HS-5 (cell line): ENCODE results near the gene TAS2R42.

ENCODE experiments used
- DNase-seq: peaks from one replicate; pipeline ENCODE4 v3.0.0-alpha.2; 2012; ENCODE audit warnings: low read depth

TAS2R42 gene

DNA sequence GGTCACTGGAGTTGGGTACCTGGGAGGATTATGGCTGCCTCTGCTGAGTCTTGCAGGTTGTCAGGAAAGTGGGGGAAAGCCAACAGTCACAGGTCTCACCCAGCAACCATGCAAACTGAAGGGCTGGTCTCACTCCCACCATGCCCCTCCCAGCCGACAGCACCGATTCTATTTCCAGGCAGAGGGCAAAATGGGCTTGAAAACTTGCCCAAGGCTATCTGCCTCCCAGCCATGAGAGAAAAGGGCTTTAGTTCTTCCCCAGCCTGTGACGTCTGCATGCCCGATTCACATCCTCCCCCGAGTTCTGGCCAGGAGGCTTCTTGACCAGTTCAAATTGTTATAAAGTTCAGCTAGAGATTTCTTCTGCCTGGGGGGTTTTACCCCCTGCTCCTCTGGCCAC, 42.4 kb downstream of the TAS2R42 start:
- DNase-seq: no peak

DNA sequence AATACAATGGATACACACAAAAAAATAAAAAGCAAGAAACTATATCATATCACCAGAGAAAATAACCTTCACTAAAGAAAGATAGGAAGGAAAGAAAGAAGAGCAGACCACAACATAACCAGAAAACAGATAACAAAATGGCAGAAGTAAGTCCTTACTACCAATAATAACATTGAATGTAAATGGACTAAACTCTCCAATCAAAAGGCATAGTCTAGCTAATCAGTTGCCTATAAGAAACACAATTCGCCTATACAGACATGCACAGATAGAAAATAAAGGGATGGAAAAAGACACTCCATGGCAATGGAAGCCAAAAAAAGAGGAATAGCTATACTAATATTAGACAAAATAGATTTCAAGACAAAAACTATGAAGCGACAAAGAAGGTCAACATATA, 43.4 kb downstream of the TAS2R42 start:
- no peak for DNase-seq

DNA sequence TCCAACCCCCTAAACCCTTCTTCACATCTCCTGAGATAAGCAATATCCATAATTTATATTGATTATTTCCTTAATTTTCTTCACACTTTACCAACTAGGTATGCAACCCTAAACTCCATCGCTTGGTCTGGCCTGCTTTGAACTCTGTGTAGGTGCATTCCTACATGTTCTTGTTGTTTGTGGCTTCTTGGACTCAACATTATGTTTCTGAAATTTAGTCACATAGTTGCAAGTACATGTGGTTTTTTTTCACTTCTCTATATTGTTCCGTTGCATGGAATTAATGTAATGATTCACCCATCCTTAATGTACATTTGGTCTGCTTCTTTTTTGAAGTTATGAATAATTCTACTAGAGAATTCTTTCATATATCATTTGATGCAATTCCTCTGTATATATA, 50.7 kb downstream of the TAS2R42 start:
- no peak for DNase-seq
